ENCODE measurements around the gene PDLIM5. TPM values are rescaled to one million over a fixed set of nuclear protein-coding genes. Genes with fewer than 3 reads are reported as not detected.
A peak's percentile ranks its signal among the peaks of the same experiment; 100 is the strongest.

The PDLIM5 gene
- total RNA-seq, 2 donors from 2014 or later, result 115 to 228 TPM

DNA sequence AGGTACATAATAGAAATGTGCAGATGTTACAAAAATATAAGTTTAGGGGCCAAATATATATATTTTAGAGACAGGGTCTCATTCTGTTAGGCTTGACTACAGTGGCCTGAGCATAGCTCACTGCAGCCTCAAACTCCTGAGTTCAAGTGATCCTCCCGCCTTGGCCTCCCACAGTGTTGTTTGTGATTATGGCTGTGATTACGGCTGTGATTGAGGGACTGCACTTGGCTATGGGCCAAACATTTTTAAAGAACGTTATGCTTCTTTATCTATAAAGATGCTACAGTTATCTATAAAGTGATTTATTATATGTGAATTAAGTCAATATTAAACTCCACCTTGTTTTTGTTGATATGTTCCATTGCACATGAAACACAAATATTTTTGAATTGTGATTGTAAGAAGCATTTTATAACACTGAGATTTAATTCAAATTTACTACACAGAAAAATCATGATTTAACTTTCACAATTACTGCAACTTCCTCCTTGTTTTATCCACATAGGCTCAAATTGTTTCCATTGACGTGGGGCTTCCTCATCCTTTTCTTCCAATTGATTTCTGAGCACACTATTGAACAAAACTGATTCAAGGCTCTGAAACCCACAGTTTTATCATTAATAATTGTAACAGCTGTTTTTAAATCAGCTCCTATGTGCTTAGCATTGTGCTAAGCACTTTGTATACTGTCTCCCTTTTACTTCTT lies 237.6 kb downstream of the PDLIM5 start:
- Histone ChIP-seq H3K9me3 (no peaks in the 10 kb centered on the region), H3K36me3 (no peaks in the 10 kb centered on the region), H3K27ac (peak overlapping the region in 1 of 2 donors; percentile 92), H3K27me3 (replicated peaks; ENCODE audit: insufficient read depth) (no peaks in the 10 kb centered on the region), H3K4me1 (replicated peaks) (no peaks in the 10 kb centered on the region), H3K4me3 (no peak overlapping the region)
- WGBS, result 60% methylated on average over 4 of the region's 4 CpGs
- no peak for DNase-seq (ENCODE audit: low spot score)
- TF ChIP-seq POLR2A (IDR thresholded peaks at IDR 0.05) (no peak), POLR2AphosphoS5 (IDR thresholded peaks at IDR 0.05) (no peak)
- TF ChIP-seq, protein P1, sequence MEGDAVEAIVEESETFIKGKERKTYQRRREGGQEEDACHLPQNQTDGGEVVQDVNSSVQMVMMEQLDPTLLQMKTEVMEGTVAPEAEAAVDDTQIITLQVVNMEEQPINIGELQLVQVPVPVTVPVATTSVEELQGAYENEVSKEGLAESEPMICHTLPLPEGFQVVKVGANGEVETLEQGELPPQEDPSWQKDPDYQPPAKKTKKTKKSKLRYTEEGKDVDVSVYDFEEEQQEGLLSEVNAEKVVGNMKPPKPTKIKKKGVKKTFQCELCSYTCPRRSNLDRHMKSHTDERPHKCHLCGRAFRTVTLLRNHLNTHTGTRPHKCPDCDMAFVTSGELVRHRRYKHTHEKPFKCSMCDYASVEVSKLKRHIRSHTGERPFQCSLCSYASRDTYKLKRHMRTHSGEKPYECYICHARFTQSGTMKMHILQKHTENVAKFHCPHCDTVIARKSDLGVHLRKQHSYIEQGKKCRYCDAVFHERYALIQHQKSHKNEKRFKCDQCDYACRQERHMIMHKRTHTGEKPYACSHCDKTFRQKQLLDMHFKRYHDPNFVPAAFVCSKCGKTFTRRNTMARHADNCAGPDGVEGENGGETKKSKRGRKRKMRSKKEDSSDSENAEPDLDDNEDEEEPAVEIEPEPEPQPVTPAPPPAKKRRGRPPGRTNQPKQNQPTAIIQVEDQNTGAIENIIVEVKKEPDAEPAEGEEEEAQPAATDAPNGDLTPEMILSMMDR (IDR thresholded peaks at IDR 0.05), result no peak
- intact Hi-C loops (cut with DNase I), result no loop called here

DNA sequence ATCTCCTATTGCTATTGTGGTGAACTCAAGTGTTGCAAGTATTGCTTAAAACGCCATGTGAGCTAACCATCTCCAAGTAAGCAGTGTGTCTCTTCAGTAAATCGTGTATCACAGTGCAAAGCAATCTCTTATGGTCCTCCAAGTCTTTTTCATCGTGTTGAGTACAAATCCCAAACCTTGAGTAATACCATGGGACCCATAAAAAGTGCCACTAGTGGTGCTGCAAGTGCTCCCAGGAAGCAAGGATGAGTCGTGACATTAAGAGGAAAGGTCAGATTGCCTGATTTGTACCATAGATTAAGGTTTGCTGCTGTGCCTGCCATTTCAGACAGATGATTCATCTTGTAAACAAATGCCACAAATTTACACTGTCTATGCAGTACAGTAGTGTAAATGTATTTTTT lies 239.1 kb downstream of the PDLIM5 start:
- Histone ChIP-seq H3K27me3 (replicated peaks; ENCODE audit: insufficient read depth) (no peaks in the 10 kb centered on the region), H3K36me3 (no peaks in the 10 kb centered on the region), H3K27ac (no peak overlapping the region), H3K4me3 (no peak overlapping the region), H3K9me3 (no peaks in the 10 kb centered on the region), H3K4me1 (replicated peaks) (no peaks in the 10 kb centered on the region)
- TF ChIP-seq POLR2AphosphoS5 (IDR thresholded peaks at IDR 0.05), result peak; percentile 10
- TF ChIP-seq, protein P1 (IDR thresholded peaks at IDR 0.05), result no peak
- 54% methylated on average over 4 of the region's 4 CpGs for WGBS
- no peak for DNase-seq (ENCODE audit: low spot score)
- intact Hi-C loops (cut with DNase I), result no loop called here

DNA sequence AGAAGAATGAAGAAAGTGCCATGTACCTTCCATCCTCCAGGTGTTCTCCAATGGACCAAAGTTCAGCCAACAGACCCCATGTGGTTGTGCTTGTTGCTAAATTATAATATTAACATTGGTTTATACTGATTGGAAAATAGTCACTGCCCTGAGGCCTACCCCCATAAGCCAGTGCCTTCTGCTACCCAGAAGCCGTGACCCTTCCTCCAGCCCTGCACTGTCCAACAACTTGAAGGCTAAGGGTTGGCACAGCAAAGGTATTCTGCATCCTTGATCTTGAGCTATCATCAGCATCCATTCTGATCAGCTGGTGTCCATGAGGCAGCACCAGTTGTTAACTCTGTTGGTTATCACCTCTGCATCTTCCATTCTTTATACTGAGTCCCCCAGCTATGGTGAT lies 239.8 kb downstream of the PDLIM5 start:
- no peak overlapping the region for H3K4me3 ChIP-seq
- TF ChIP-seq POLR2A (IDR thresholded peaks at IDR 0.05) (no peak), POLR2AphosphoS5 (IDR thresholded peaks at IDR 0.05) (no peak)
- TF ChIP-seq, protein P1 (IDR thresholded peaks at IDR 0.05), result no peak
- no peaks in the 10 kb centered on the region for H3K9me3 ChIP-seq
- WGBS, result 100% methylated on average over 1 of the region's 1 CpG
- no peaks in the 10 kb centered on the region for H3K36me3 ChIP-seq
- no peak overlapping the region for H3K27ac ChIP-seq
- H3K4me1 ChIP-seq (replicated peaks), result no peaks in the 10 kb centered on the region
- DNase-seq (ENCODE audit: low spot score), result no peak
- intact Hi-C loops (cut with DNase I), result no loop called here
- no peaks in the 10 kb centered on the region for H3K27me3 ChIP-seq (replicated peaks; ENCODE audit: insufficient read depth)

DNA sequence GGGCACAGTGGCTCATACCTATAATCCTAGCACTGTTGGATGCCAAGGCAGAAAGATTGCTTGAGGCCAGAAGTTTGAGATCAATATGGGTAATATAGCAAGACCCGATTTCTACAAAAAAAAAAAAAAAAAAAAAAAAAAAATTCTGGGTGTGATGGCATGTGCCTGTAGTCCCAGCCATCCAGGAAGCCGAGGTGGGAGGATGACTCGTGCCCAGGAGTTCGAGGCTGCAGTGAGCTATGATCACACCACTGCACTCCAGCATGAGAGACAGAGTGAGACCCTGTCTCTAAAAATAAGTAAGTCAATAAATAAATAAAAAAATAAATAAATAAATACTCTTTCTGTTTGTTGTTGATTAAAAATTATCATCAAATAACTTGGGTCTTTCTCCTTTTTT lies 243.6 kb downstream of the PDLIM5 start:
- Histone ChIP-seq H3K4me3 (no peak overlapping the region), H3K36me3 (no peaks in the 10 kb centered on the region), H3K27ac (no peak overlapping the region), H3K4me1 (replicated peaks) (no peaks in the 10 kb centered on the region), H3K9me3 (no peaks in the 10 kb centered on the region), H3K27me3 (replicated peaks; ENCODE audit: insufficient read depth) (no peaks in the 10 kb centered on the region)
- intact Hi-C loops (cut with DNase I), result no loop called here
- TF ChIP-seq, protein P1 (IDR thresholded peaks at IDR 0.05), result no peak
- TF ChIP-seq POLR2AphosphoS5 (IDR thresholded peaks at IDR 0.05) (no peak), POLR2A (IDR thresholded peaks at IDR 0.05) (no peak)
- WGBS, result 96% methylated on average over 4 of the region's 4 CpGs
- no peak for DNase-seq (ENCODE audit: low spot score)

- no peaks in the 10 kb centered on the region for H3K4me1 ChIP-seq (replicated peaks)
- no peak for DNase-seq (ENCODE audit: low spot score)
- no peaks in the 10 kb centered on the region for H3K27me3 ChIP-seq (replicated peaks; ENCODE audit: insufficient read depth)
- H3K27ac ChIP-seq, result no peak overlapping the region
- TF ChIP-seq POLR2A (IDR thresholded peaks at IDR 0.05) (no peak), POLR2AphosphoS5 (IDR thresholded peaks at IDR 0.05) (no peak)
- TF ChIP-seq, protein P1 (IDR thresholded peaks at IDR 0.05), result no peak
- no peak overlapping the region for H3K4me3 ChIP-seq
- intact Hi-C loops (cut with DNase I), result no loop called here
- no peaks in the 10 kb centered on the region for H3K36me3 ChIP-seq
- no peaks in the 10 kb centered on the region for H3K9me3 ChIP-seq
Measured at GRCh38 chr4:94698187-94698586, 246.4 kb downstream of the PDLIM5 start.

All from prostate gland (tissue), 2 donors.